Measurements from ENCODE around the gene UNC50.

UNC50 gene

GRCh38 chr2:98585386-98585785 is 23.0 kb upstream of the UNC50 start:
- H3K9ac ChIP-seq (ENCODE audit: low read length): no peak overlapping the region
- no peaks in the 10 kb centered on the region for H3K36me3 ChIP-seq (ENCODE audit: low read length)
- H3K27me3 ChIP-seq (ENCODE audit: low read length): no peaks in the 10 kb centered on the region
- H3F3A ChIP-seq (ENCODE audit: insufficient read depth): no peaks in the 10 kb centered on the region
- TF ChIP-seq EZH2phosphoT487 (conservative IDR thresholded peaks at IDR 0.05; ENCODE audit: low read length): no peak
- H3K4me2 ChIP-seq (ENCODE audit: low read depth, low read length, poor library complexity, severe bottlenecking): no peak overlapping the region
- no peaks in the 10 kb centered on the region for H4K20me1 ChIP-seq (ENCODE audit: low read depth, low read length)
- H3K4me3 ChIP-seq (ENCODE audit: insufficient read depth, low read length, poor library complexity, severe bottlenecking): no peak overlapping the region
- H3K27ac ChIP-seq (ENCODE audit: low read depth, low read length): no peak overlapping the region
- H3K9me2 ChIP-seq (replicated peaks; ENCODE audit: insufficient read depth, low read length): no peaks in the 10 kb centered on the region
- no peaks in the 10 kb centered on the region for H3K9me3 ChIP-seq (ENCODE audit: insufficient read depth, low read length)
- no peak overlapping the region for H2AFZ ChIP-seq (ENCODE audit: low read depth, low read length, severe bottlenecking)
- H3K79me2 ChIP-seq (ENCODE audit: insufficient read depth, low read length): no peaks in the 10 kb centered on the region

- no peak for TF ChIP-seq CTCF (IDR thresholded peaks at IDR 0.05; ENCODE audit: insufficient read depth, low read length, poor library complexity, severe bottlenecking)
- TF ChIP-seq EZH2phosphoT487 (conservative IDR thresholded peaks at IDR 0.05; ENCODE audit: low read length): no peak
- Histone ChIP-seq H3F3A (ENCODE audit: insufficient read depth) (no peaks in the 10 kb centered on the region), H3K27me3 (ENCODE audit: low read length) (no peaks in the 10 kb centered on the region), H3K9ac (ENCODE audit: low read length) (no peak overlapping the region), H3K9me2 (replicated peaks; ENCODE audit: insufficient read depth, low read length) (no peaks in the 10 kb centered on the region), H3K4me2 (ENCODE audit: low read depth, low read length, poor library complexity, severe bottlenecking) (no peak overlapping the region), H4K20me1 (ENCODE audit: low read depth, low read length) (no peaks in the 10 kb centered on the region), H3K9me3 (ENCODE audit: insufficient read depth, low read length) (no peaks in the 10 kb centered on the region), H2AFZ (ENCODE audit: low read depth, low read length, severe bottlenecking) (no peak overlapping the region), H3K27ac (ENCODE audit: low read depth, low read length) (no peak overlapping the region), H3K79me2 (ENCODE audit: insufficient read depth, low read length) (no peaks in the 10 kb centered on the region), H3K36me3 (ENCODE audit: low read length) (no peaks in the 10 kb centered on the region), H3K4me3 (ENCODE audit: insufficient read depth, low read length, poor library complexity, severe bottlenecking) (no peak overlapping the region)
These were observed 21.7 kb upstream of the UNC50 start for GRCh38 chr2:98586551-98587140.

- Histone ChIP-seq H3F3A (ENCODE audit: insufficient read depth) (no peaks in the 10 kb centered on the region), H3K4me2 (ENCODE audit: low read depth, low read length, poor library complexity, severe bottlenecking) (no peak overlapping the region), H3K9me2 (replicated peaks; ENCODE audit: insufficient read depth, low read length) (no peaks in the 10 kb centered on the region), H3K27me3 (ENCODE audit: low read length) (no peaks in the 10 kb centered on the region), H3K9ac (ENCODE audit: low read length) (no peak overlapping the region), H3K36me3 (ENCODE audit: low read length) (no peaks in the 10 kb centered on the region), H4K20me1 (ENCODE audit: low read depth, low read length) (no peaks in the 10 kb centered on the region), H3K27ac (ENCODE audit: low read depth, low read length) (no peak overlapping the region), H2AFZ (ENCODE audit: low read depth, low read length, severe bottlenecking) (no peak overlapping the region), H3K9me3 (ENCODE audit: insufficient read depth, low read length) (no peaks in the 10 kb centered on the region), H3K4me3 (ENCODE audit: insufficient read depth, low read length, poor library complexity, severe bottlenecking) (no peak overlapping the region), H3K79me2 (ENCODE audit: insufficient read depth, low read length) (no peaks in the 10 kb centered on the region)
- no peak for TF ChIP-seq CTCF (IDR thresholded peaks at IDR 0.05; ENCODE audit: insufficient read depth, low read length, poor library complexity, severe bottlenecking)
- no peak for TF ChIP-seq EZH2phosphoT487 (conservative IDR thresholded peaks at IDR 0.05; ENCODE audit: low read length)
These were observed 19.4 kb upstream of the UNC50 start for GRCh38 chr2:98588880-98589431.

- no peaks in the 10 kb centered on the region for H3F3A ChIP-seq (ENCODE audit: insufficient read depth)
- H3K9me2 ChIP-seq (replicated peaks; ENCODE audit: insufficient read depth, low read length): no peaks in the 10 kb centered on the region
- H3K4me3 ChIP-seq (ENCODE audit: insufficient read depth, low read length, poor library complexity, severe bottlenecking): no peak overlapping the region
- no peaks in the 10 kb centered on the region for H3K79me2 ChIP-seq (ENCODE audit: insufficient read depth, low read length)
- H3K27me3 ChIP-seq (ENCODE audit: low read length): no peaks in the 10 kb centered on the region
- TF ChIP-seq CTCF (IDR thresholded peaks at IDR 0.05; ENCODE audit: insufficient read depth, low read length, poor library complexity, severe bottlenecking) (no peak), EZH2phosphoT487 (conservative IDR thresholded peaks at IDR 0.05; ENCODE audit: low read length) (no peak)
- no peak overlapping the region for H2AFZ ChIP-seq (ENCODE audit: low read depth, low read length, severe bottlenecking)
- no peak overlapping the region for H3K27ac ChIP-seq (ENCODE audit: low read depth, low read length)
- no peaks in the 10 kb centered on the region for H3K36me3 ChIP-seq (ENCODE audit: low read length)
- H3K9ac ChIP-seq (ENCODE audit: low read length): no peak overlapping the region
- no peak overlapping the region for H3K4me2 ChIP-seq (ENCODE audit: low read depth, low read length, poor library complexity, severe bottlenecking)
- no peaks in the 10 kb centered on the region for H3K9me3 ChIP-seq (ENCODE audit: insufficient read depth, low read length)
- H4K20me1 ChIP-seq (ENCODE audit: low read depth, low read length): no peaks in the 10 kb centered on the region
These were observed 18.9 kb upstream of the UNC50 start for GRCh38 chr2:98589489-98589888.

All from SU-DHL-6 (cell line).